GM10266 (cell line): ENCODE results near the gene LIPA.

Experiments used
- DNase-seq: peaks from one replicate; pipeline ENCODE4 v3.0.0; 2012; ENCODE audit errors: extremely low spot score
- CTCF ChIP-seq: IDR thresholded peaks from 2 replicates; pipeline ENCODE4 v1.5.1; 2012; ENCODE audit warnings: mild to moderate bottlenecking, low read depth; ENCODE audit not compliant: control insufficient read depth, insufficient read depth; ENCODE audit errors: missing control alignments

Gene LIPA

GRCh38 chr10:89270153-89270483 is 18.5 kb upstream of the LIPA start:
- no peak for DNase-seq
- no peak for TF ChIP-seq CTCF

DNA sequence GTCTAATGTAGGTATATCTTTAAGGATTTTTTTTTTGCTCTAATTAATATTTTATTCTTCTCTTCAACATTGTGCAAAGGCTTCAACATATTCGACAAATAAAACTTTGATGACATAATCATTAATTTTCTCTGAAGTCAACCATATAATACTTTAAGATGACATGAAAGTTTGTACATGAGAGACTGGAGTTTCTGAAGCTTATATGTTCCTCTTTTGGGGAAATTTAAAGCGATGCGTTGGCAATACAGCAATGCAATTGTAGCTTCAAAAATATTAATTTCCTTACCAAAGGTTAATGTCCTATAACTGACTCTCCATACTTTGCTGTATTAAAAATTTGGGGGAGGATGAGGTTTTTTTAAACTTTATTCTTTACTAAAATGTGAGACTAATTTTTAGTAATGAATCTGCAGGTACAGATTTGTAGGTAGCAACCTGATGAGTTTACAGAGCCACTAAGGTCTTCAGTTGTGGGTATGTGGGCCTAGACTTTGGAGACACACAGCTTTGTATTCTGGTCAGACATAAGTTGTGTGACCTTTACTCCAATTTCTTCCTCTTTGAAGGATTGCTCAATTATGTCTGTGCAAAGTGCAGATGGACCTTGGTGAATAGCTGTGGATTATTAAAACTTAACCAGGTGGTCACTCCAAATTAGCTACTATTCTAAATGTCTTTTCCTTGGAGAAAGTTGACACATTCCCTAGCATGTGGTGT is 18.0 kb upstream of the LIPA start:
- DNase-seq = no peak
- no peak for TF ChIP-seq CTCF

DNA sequence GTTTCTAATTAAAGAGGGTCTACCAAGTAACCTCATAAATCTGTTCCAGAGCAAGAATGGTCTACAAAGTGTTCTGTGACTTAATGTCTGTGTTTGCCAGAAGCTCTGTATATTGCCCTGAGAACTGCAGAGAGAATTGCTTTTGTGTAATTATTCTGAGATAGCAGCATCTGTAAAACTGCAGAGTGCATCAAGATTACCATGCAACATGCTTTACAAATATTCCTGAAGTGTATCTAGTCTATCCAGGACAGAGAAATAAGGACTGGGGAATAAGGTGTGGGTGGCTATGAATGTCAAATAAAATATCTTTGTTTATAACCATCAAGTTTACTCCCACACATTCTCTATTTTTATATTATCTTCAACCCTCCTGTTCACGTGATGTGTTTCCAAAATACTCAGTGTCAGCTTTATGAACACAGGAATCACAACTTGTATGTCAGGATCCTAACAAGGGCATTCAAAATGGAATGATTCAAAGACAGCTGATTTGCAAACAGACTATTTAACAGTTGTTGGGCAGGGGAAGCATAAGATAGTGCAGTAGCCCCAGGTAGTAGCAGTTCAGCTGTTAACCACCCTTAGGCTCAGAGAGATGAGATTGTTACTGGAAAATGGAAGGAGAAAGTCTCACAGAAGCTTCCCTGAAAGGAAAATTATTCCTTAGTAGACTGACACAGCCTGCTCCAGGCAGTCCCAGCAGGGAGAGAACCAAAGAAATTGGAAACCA is 15.3 kb upstream of the LIPA start:
- no peak for TF ChIP-seq CTCF
- DNase-seq = no peak

- TF ChIP-seq CTCF = no peak
- no peak for DNase-seq
Measured at GRCh38 chr10:89263531-89263930, 12.0 kb upstream of the LIPA start.

DNA sequence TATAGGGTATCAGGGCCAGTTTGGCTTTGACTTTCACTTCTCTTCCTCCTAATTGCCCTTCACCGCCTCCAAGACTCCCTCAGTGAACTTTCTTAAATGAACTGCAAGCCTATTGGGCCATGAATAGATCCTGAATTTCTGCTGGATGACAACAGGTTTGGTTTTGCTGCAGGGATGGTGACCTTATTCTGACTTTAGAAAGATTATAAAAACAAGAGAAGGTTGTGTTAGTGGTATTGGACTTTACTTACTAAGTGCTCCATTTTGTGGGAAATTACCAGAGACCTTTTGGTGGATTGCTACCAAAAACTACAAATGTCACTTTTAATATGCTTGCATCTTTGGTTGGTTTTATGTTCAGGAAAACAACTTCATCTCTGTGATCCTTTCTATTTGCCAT is 11.5 kb upstream of the LIPA start:
- no peak for TF ChIP-seq CTCF
- DNase-seq = no peak

DNA sequence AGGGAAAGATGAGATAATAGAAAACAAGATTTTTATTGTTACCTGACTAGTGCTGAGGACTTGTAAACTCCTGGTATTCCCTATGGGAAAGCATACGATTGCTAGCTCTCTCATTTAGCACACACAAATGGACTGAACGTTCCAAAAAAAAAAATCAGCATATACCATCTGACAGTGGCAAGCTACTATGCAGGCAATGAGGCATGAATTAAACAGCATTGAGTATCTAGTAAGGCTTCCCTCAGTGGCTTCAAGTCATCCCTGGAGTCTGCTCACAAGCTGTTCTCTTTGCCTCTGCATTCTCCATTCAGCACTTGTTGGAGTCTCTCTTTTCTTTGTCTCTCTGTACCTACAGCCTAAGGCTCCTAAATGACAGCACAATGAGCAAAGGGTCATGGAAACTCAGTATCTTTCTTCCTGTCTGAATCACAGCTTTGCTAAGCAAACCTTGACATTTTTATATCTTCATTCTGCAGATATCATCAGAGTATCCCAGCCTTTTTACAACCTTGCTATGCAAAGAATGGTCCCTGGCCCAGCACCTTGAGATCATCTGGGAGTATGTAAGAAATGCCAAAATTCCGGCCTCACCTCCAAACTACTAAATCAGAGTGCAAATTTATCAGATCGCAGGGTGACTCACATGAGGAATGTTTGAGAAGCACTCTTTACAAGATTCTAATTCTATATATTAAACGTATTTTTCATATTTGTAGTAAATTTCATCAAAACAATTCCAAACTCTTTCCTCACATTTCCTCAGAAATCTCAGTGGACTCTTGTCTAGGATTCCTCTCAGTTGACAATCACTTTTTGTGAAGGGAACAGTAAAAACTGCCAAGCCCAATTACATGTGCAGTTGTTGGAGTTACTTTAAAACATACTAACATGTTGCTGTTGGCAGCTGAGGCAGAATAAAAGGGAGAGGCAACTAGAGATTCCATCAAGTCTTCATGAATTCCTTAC is 10.8 kb upstream of the LIPA start:
- DNase-seq = no peak
- TF ChIP-seq CTCF = no peak
